GM18526 (cell line): Measurements from ENCODE around the gene FRMPD4.

ENCODE experiments used
- POLR2A ChIP-seq: IDR thresholded peaks from 3 replicates; pipeline ENCODE4 v1.6.1; 2011; ENCODE audit not compliant: insufficient read length; ENCODE audit errors: extremely low read depth

FRMPD4 gene

GRCh38 chrX:12138361-12139313 is at the start of gene FRMPD4:
Gene FRMPD4 (plus strand): TSS chrX:12138473. CDS start chrX:12138972, 499 bp downstream.
- TF ChIP-seq POLR2A, result no peak

GRCh38 chrX:12089740-12090139 is 48.5 kb upstream of the FRMPD4 start:
- TF ChIP-seq POLR2A, result no peak

GRCh38 chrX:12113321-12113720 is 25.0 kb upstream of the FRMPD4 start:
- no peak for TF ChIP-seq POLR2A

GRCh38 chrX:12115377-12115776 is 22.9 kb upstream of the FRMPD4 start:
- no peak for TF ChIP-seq POLR2A

GRCh38 chrX:12118134-12118533 is 20.1 kb upstream of the FRMPD4 start:
- TF ChIP-seq POLR2A, result no peak

- TF ChIP-seq POLR2A, result no peak
These were observed 10.3 kb upstream of the FRMPD4 start for GRCh38 chrX:12128017-12128416.

GRCh38 chrX:12137951-12138360 is 317 bp upstream of the FRMPD4 start:
- no peak for TF ChIP-seq POLR2A

- no peak for TF ChIP-seq POLR2A
These were observed 1.8 kb downstream of the FRMPD4 start for GRCh38 chrX:12139934-12140611.

GRCh38 chrX:12141511-12141910 is 3.2 kb downstream of the FRMPD4 start:
- TF ChIP-seq POLR2A, result no peak

- no peak for TF ChIP-seq POLR2A
These were observed 4.4 kb downstream of the FRMPD4 start for GRCh38 chrX:12142661-12143060.

- no peak for TF ChIP-seq POLR2A
These were observed 7.1 kb downstream of the FRMPD4 start for GRCh38 chrX:12145402-12145801.

GRCh38 chrX:12149670-12150407 is 11.6 kb downstream of the FRMPD4 start:
- TF ChIP-seq POLR2A, result no peak

- TF ChIP-seq POLR2A, result no peak
These were observed 15.0 kb downstream of the FRMPD4 start for GRCh38 chrX:12153317-12153716.

- no peak for TF ChIP-seq POLR2A
These were observed 15.5 kb downstream of the FRMPD4 start for GRCh38 chrX:12153741-12154140.

- no peak for TF ChIP-seq POLR2A
These were observed 21.5 kb downstream of the FRMPD4 start for GRCh38 chrX:12159799-12160198.
